ENCODE data around the gene LBHD1. TPM values are rescaled to one million over a fixed set of nuclear protein-coding genes. Genes with fewer than 3 reads are reported as not detected.
"Not testable (repeated sequence)": the region's sequence is repeated elsewhere in the genome, so short reads cannot be mapped to it uniquely, and the experiment has no call there.

LBHD1 gene
- total RNA-seq, 4 donors from 2014 or later = 7.5 to 16.1 (median 10.1) TPM

- 39 to 50% methylated on average over 8 to 9 of the region's 16 CpGs for WGBS, 2 donors (ENCODE audit: low coverage in 1 of 2)
- in situ Hi-C loops (cut with MboI; ENCODE audit: low pct_ligation_motif_present in 1 of 4, low pct_unique_long_range_greater_than_20kb in 1 of 4, low sequenced_read_pairs in 3 of 4) = no loop called here
- Histone ChIP-seq H3K36me3 (peaks cover 0 to 5% (median 3%) of the 10 kb centered on the region in 4 donors), H3K4me1 (peaks cover 9 to 19% (median 12%) of the 10 kb centered on the region in 4 donors), H3K9me3 (no peaks in the 10 kb centered on the region), H3K4me3 (peak overlapping the region; percentile 67 to 98 (median 80)), H3K27ac (peak overlapping the region; percentile 92 to 97 (median 94)), H3K27me3 (no peaks in the 10 kb centered on the region)
- no peak for DNase-seq
- intact Hi-C loops (cut with DNase I; ENCODE audit: low total_unique reads) = no loop called here
- TF ChIP-seq EP300 (IDR thresholded peaks at IDR 0.05; ENCODE audit: low read depth) = no peak
- TF ChIP-seq, protein P1, sequence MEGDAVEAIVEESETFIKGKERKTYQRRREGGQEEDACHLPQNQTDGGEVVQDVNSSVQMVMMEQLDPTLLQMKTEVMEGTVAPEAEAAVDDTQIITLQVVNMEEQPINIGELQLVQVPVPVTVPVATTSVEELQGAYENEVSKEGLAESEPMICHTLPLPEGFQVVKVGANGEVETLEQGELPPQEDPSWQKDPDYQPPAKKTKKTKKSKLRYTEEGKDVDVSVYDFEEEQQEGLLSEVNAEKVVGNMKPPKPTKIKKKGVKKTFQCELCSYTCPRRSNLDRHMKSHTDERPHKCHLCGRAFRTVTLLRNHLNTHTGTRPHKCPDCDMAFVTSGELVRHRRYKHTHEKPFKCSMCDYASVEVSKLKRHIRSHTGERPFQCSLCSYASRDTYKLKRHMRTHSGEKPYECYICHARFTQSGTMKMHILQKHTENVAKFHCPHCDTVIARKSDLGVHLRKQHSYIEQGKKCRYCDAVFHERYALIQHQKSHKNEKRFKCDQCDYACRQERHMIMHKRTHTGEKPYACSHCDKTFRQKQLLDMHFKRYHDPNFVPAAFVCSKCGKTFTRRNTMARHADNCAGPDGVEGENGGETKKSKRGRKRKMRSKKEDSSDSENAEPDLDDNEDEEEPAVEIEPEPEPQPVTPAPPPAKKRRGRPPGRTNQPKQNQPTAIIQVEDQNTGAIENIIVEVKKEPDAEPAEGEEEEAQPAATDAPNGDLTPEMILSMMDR (IDR thresholded peaks at IDR 0.05) = no peak
Measured at GRCh38 chr11:62652161-62653006, 19.7 kb downstream of the LBHD1 start.

GRCh38 chr11:62650283-62650682 is 21.8 kb downstream of the LBHD1 start:
- H3K9me3 ChIP-seq; intact Hi-C loops (cut with DNase I; ENCODE audit: low total_unique reads); DNase-seq; H3K4me3 ChIP-seq; in situ Hi-C loops (cut with MboI; ENCODE audit: low pct_ligation_motif_present in 1 of 4, low pct_unique_long_range_greater_than_20kb in 1 of 4, low sequenced_read_pairs in 3 of 4); H3K27me3 ChIP-seq; H3K27ac ChIP-seq; H3K36me3 ChIP-seq: not testable (repeated sequence)
- WGBS, 2 donors (ENCODE audit: low coverage in 1 of 2) = 88 to 95% methylated on average over 8 to 12 of the region's 12 CpGs
- H3K4me1 ChIP-seq = peaks cover 16 to 31% (median 24%) of the 10 kb centered on the region in 4 donors

- Histone ChIP-seq H3K9me3 (no peaks in the 10 kb centered on the region), H3K4me3 (no peak overlapping the region), H3K27me3 (no peaks in the 10 kb centered on the region), H3K36me3 (peaks cover 0 to 5% (median 3%) of the 10 kb centered on the region in 4 donors), H3K27ac (no peak overlapping the region), H3K4me1 (peaks cover 22 to 38% (median 30%) of the 10 kb centered on the region in 4 donors)
- DNase-seq = no peak
- intact Hi-C loops (cut with DNase I; ENCODE audit: low total_unique reads) (no loop called here), in situ Hi-C loops (cut with MboI; ENCODE audit: low pct_ligation_motif_present in 1 of 4, low pct_unique_long_range_greater_than_20kb in 1 of 4, low sequenced_read_pairs in 3 of 4) (no loop called here)
- TF ChIP-seq POLR2AphosphoS5 (IDR thresholded peaks at IDR 0.05) (no peak), POLR2A (IDR thresholded peaks at IDR 0.05) (no peak), EP300 (IDR thresholded peaks at IDR 0.05; ENCODE audit: low read depth) (no peak)
- TF ChIP-seq, protein P1 (IDR thresholded peaks at IDR 0.05) = no peak
- 84% methylated on average over 11 of the region's 11 CpGs; no CpG with 5 or more reads in 1 of the 2 donors for WGBS, 2 donors (ENCODE audit: low coverage in 1 of 2)
Measured at GRCh38 chr11:62649486-62649885, 22.6 kb downstream of the LBHD1 start.

- Histone ChIP-seq H3K27me3 (no peaks in the 10 kb centered on the region), H3K4me3 (no peak overlapping the region), H3K27ac (no peak overlapping the region), H3K9me3 (no peaks in the 10 kb centered on the region), H3K4me1 (peaks cover 22 to 40% (median 32%) of the 10 kb centered on the region in 4 donors), H3K36me3 (peaks cover 0 to 5% (median 3%) of the 10 kb centered on the region in 4 donors)
- intact Hi-C loops (cut with DNase I; ENCODE audit: low total_unique reads) = no loop called here
- in situ Hi-C loops (cut with MboI; ENCODE audit: low pct_ligation_motif_present in 1 of 4, low pct_unique_long_range_greater_than_20kb in 1 of 4, low sequenced_read_pairs in 3 of 4) = no loop called here
- no peak for TF ChIP-seq EP300 (IDR thresholded peaks at IDR 0.05; ENCODE audit: low read depth)
- TF ChIP-seq POLR2AphosphoS5 (IDR thresholded peaks at IDR 0.05) = no peak
- TF ChIP-seq, protein P1 (IDR thresholded peaks at IDR 0.05) = no peak
- TF ChIP-seq POLR2A (IDR thresholded peaks at IDR 0.05) = no peak
- WGBS, 2 donors (ENCODE audit: low coverage in 1 of 2) = 85% methylated on average over 10 of the region's 11 CpGs; no CpG with 5 or more reads in 1 of the 2 donors
- DNase-seq = no peak
Measured at GRCh38 chr11:62648967-62649364, 23.1 kb downstream of the LBHD1 start.

Data from transverse colon (tissue), 4 donors.